Measurements from ENCODE around the gene CNNM1.

The CNNM1 gene

GRCh38 chr10:99337901-99338300 is 8.7 kb downstream of the CNNM1 start:
- no peak for DNase-seq

GRCh38 chr10:99339077-99339476 is 9.9 kb downstream of the CNNM1 start:
- no peak for DNase-seq

GRCh38 chr10:99339563-99340047 is 10.4 kb downstream of the CNNM1 start:
- DNase-seq, result no peak

- DNase-seq, result no peak
These were observed 11.5 kb downstream of the CNNM1 start for GRCh38 chr10:99340650-99341049.

- no peak for DNase-seq
These were observed 12.1 kb downstream of the CNNM1 start for GRCh38 chr10:99341248-99341647.

GRCh38 chr10:99341860-99342490 is 12.8 kb downstream of the CNNM1 start:
- no peak for DNase-seq

- no peak for DNase-seq
These were observed 14.1 kb downstream of the CNNM1 start for GRCh38 chr10:99343262-99343661.

- no peak for DNase-seq
These were observed 15.6 kb downstream of the CNNM1 start for GRCh38 chr10:99344715-99345114.

- DNase-seq, result no peak
These were observed 16.2 kb downstream of the CNNM1 start for GRCh38 chr10:99345350-99345749.

GRCh38 chr10:99346247-99346646 is 17.1 kb downstream of the CNNM1 start:
- no peak for DNase-seq

- DNase-seq, result no peak
These were observed 18.5 kb downstream of the CNNM1 start for GRCh38 chr10:99347672-99348071.

GRCh38 chr10:99353182-99353581 is 24.0 kb downstream of the CNNM1 start:
- no peak for DNase-seq

- no peak for DNase-seq
These were observed 28.5 kb downstream of the CNNM1 start for GRCh38 chr10:99357691-99358090.

GRCh38 chr10:99358101-99358500 is 28.9 kb downstream of the CNNM1 start:
- DNase-seq, result no peak

- DNase-seq, result no peak
These were observed 31.8 kb downstream of the CNNM1 start for GRCh38 chr10:99360934-99361333.

- DNase-seq, result peak in 1 of 4 experiments; percentile 15
These were observed 35.0 kb downstream of the CNNM1 start for GRCh38 chr10:99364125-99364524.

GRCh38 chr10:99365311-99365710 is 36.2 kb downstream of the CNNM1 start:
- no peak for DNase-seq

- DNase-seq, result no peak
These were observed 36.6 kb downstream of the CNNM1 start for GRCh38 chr10:99365736-99366135.

GRCh38 chr10:99366666-99367065 is 37.5 kb downstream of the CNNM1 start:
- DNase-seq, result no peak

GRCh38 chr10:99368646-99369045 is 39.5 kb downstream of the CNNM1 start:
- no peak for DNase-seq

- DNase-seq, result no peak
These were observed 40.0 kb downstream of the CNNM1 start for GRCh38 chr10:99369126-99369525.

GRCh38 chr10:99369551-99369950 is 40.4 kb downstream of the CNNM1 start:
- no peak for DNase-seq

GRCh38 chr10:99370993-99371392 is 41.8 kb downstream of the CNNM1 start:
- DNase-seq, result peak; percentile 8 to 34 (median 18)

GRCh38 chr10:99372546-99373271 is 43.6 kb downstream of the CNNM1 start:
- DNase-seq, result peak in 2 of 4 experiments; percentile 17 to 22
